K562 (cell line): ENCODE results near the gene ZBTB8A. TPM values are rescaled to one million over a fixed set of nuclear protein-coding genes. Genes with fewer than 3 reads are reported as not detected.

Experiments used
- BDP1 ChIP-seq: IDR thresholded peaks from 3 replicates; pipeline ENCODE4 v1.6.1; 2011; ENCODE audit not compliant: insufficient read length, insufficient read depth
- BHLHE40 ChIP-seq: IDR thresholded peaks from 2 replicates; pipeline ENCODE4 v1.6.1; 2011; ENCODE audit warnings: low read length, improper control_type of control experiment
- FOXP1 ChIP-seq: sonication (generic); formaldehyde crosslinking; IDR thresholded peaks from 2 replicates; pipeline ENCODE4 v1.8.0; 2022; ENCODE audit warnings: mild to moderate bottlenecking, missing genetic modification reagents
- HIVEP1 ChIP-seq: fragments of 250-450 bp; sonication (Bioruptor Pico); IDR thresholded peaks from 2 replicates; pipeline ENCODE4 v1.4.0; 2020; ENCODE audit warnings: mild to moderate bottlenecking
- NFE2L1 ChIP-seq: fragments of 450-650 bp; IDR thresholded peaks from 2 replicates; pipeline ENCODE4 v1.6.1; 2016; ENCODE audit warnings: missing genetic modification characterization, low read depth, mild to moderate bottlenecking, missing compliant biosample characterization, moderate library complexity, borderline replicate concordance
- RFX1 ChIP-seq: fragments of 450-650 bp; IDR thresholded peaks from 2 replicates; pipeline ENCODE4 v1.6.1; 2016; ENCODE audit warnings: mild to moderate bottlenecking, moderate library complexity
- SIRT6 ChIP-seq: IDR thresholded peaks from one replicate; pipeline ENCODE4 v1.6.1; 2012; ENCODE audit warnings: low read depth, mild to moderate bottlenecking, control low read depth, inconsistent platforms, low read length, moderate library complexity
- TFAM ChIP-seq: fragments of 250-450 bp; sonication (Bioruptor Pico); conservative IDR thresholded peaks from 2 replicates; pipeline ENCODE4 v1.5.0; 2021; ENCODE audit warnings: mild to moderate bottlenecking, moderate library complexity
- ZEB2 ChIP-seq: fragments of 450-650 bp; IDR thresholded peaks from 2 replicates; pipeline ENCODE4 v1.6.1; 2016
- ZNF133 ChIP-seq: fragments of 250-450 bp; sonication (Bioruptor Pico); IDR thresholded peaks from 2 replicates; pipeline ENCODE4 v1.4.0; 2020; ENCODE audit warnings: mild to moderate bottlenecking
- polyA plus RNA-seq, 8 experiments: library from polyadenylated mRNA; depleted of rRNA in 4 of 8; stranded (reverse) in 5 of 8; unstranded in 3 of 8; fragments of >200 nt; fragmentation: Nextera tagmentation in 2 of 8; fragmentation: Illumina TruSeq in 1 of 8; extraction: Ambion mirVana in 2 of 8; extraction: Trizol in 1 of 8; gene quantifications; 2 replicates each; pipeline versions ENCODE4 v1.2.1 to v1.2.3, GENCODE V29; 2011 to 2014; ENCODE audit warnings: inconsistent platforms in 1 of 8, missing spikeins in 1 of 8
- total RNA-seq, 7 experiments: library from RNA; depleted of rRNA in 6 of 7; stranded (reverse); fragments of >200 nt in 6 of 7; fragmentation: Illumina TruSeq in 2 of 7; extraction: Trizol in 2 of 7; gene quantifications; 2 replicates each; pipeline versions ENCODE4 v1.2.1 to v1.2.3, GENCODE V29; 2011 to 2021; ENCODE audit warnings: low replicate concordance in 1 of 7
- TF ChIP-seq, protein P1 (sequence below): fragments of 250-450 bp; sonication (Bioruptor Pico); IDR thresholded peaks from 2 replicates; pipeline ENCODE4 v1.5.0; 2021
- TF ChIP-seq, protein P2 (sequence below): sonication (generic); formaldehyde crosslinking; IDR thresholded peaks from 2 replicates; pipeline ENCODE4 v1.8.1; 2023; ENCODE audit warnings: mild to moderate bottlenecking, missing genetic modification reagents, moderate library complexity
- TF ChIP-seq, protein P3 (sequence below): IDR thresholded peaks from 2 replicates; pipeline ENCODE4 v1.6.1; 2011; ENCODE audit not compliant: insufficient read length; ENCODE audit errors: extremely low read depth

The ZBTB8A gene
- total and polyA plus RNA-seq, 9 of the 15 experiments (the other 6 are each of a cell fraction or from before 2014, with no cell fraction given) = 0.01 to 0.64 (median 0.09) TPM

DNA sequence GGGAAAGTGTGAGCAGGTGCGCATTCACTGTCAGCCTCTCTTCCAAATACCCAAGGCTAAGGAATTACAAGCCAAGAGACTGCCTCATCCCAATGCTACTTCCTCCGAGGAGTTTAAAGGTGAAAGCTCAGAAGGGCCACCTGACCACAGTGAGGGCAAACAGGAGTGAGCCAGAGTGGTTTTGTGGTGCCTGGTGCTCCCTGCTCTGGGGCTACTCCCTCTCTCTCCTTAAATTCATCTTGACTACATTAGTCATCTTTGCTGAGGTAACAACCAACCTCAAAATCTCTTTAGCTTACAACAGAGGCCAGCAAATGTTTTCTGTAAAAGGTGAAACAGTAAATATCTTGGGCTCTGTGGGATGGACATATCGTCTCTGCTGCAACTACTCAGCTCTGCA is 14.2 kb upstream of the ZBTB8A start (continued):
- no peak for TF ChIP-seq FOXP1 (CRISPR knock-in tag)
- TF ChIP-seq, protein P1, sequence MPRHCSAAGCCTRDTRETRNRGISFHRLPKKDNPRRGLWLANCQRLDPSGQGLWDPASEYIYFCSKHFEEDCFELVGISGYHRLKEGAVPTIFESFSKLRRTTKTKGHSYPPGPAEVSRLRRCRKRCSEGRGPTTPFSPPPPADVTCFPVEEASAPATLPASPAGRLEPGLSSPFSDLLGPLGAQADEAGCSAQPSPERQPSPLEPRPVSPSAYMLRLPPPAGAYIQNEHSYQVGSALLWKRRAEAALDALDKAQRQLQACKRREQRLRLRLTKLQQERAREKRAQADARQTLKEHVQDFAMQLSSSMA = no peak
- no peak for TF ChIP-seq BDP1
- TF ChIP-seq ZEB2 = no peak
- no peak for TF ChIP-seq ZNF133 (CRISPR knock-in tag)
- TF ChIP-seq SIRT6 = no peak
- no peak for TF ChIP-seq NFE2L1 (tag)
- TF ChIP-seq TFAM (CRISPR knock-in tag) = no peak
- TF ChIP-seq, protein P2, sequence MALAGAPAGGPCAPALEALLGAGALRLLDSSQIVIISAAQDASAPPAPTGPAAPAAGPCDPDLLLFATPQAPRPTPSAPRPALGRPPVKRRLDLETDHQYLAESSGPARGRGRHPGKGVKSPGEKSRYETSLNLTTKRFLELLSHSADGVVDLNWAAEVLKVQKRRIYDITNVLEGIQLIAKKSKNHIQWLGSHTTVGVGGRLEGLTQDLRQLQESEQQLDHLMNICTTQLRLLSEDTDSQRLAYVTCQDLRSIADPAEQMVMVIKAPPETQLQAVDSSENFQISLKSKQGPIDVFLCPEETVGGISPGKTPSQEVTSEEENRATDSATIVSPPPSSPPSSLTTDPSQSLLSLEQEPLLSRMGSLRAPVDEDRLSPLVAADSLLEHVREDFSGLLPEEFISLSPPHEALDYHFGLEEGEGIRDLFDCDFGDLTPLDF (CRISPR knock-in tag) = no peak
- TF ChIP-seq BHLHE40 = no peak
- TF ChIP-seq RFX1 = no peak
- no peak for TF ChIP-seq HIVEP1
- TF ChIP-seq, protein P3, sequence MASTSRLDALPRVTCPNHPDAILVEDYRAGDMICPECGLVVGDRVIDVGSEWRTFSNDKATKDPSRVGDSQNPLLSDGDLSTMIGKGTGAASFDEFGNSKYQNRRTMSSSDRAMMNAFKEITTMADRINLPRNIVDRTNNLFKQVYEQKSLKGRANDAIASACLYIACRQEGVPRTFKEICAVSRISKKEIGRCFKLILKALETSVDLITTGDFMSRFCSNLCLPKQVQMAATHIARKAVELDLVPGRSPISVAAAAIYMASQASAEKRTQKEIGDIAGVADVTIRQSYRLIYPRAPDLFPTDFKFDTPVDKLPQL = no peak
